Left lung (tissue), 10 donors: ENCODE results near the gene RET. TPM values are rescaled to one million over a fixed set of nuclear protein-coding genes. Genes with fewer than 3 reads are reported as not detected.
A peak's percentile ranks its signal among the peaks of the same experiment; 100 is the strongest.
"Not testable (repeated sequence)": the region's sequence is repeated elsewhere in the genome, so short reads cannot be mapped to it uniquely, and the experiment has no call there.

Experiments
- ATAC-seq: fragments of 200-7000 bp; cut with Tn5 transposase; one replicate; pipeline ENCODE4 v1.9.1; 2020; ENCODE audit warnings: moderate library complexity
- DNase-seq, 4 donors: peaks; one replicate each; pipeline ENCODE4 v3.0.0-alpha.2; 2013 to 2020
- H3K27ac ChIP-seq, 2 donors: fragments of 200-600 bp; sonication (generic) in 1 of 2; one replicate each; pipeline versions ENCODE4 v1.5.0 to v1.8.0; 2020 to 2021
- H3K27me3 ChIP-seq, 2 donors: fragments of 200-600 bp; sonication (generic) in 1 of 2; one replicate each; pipeline versions ENCODE4 v1.5.0 to v1.8.0; 2020 to 2021
- H3K36me3 ChIP-seq, 2 donors: fragments of 200-600 bp; sonication (generic) in 1 of 2; one replicate each; pipeline versions ENCODE4 v1.5.0 to v1.8.0; 2020 to 2021
- H3K4me1 ChIP-seq, 2 donors: fragments of 200-600 bp; one replicate each; pipeline ENCODE4 v1.8.0; 2021
- H3K4me3 ChIP-seq, 2 donors: fragments of 200-600 bp; sonication (generic) in 1 of 2; one replicate each; pipeline versions ENCODE4 v1.5.0 to v1.8.0; 2020 to 2021; ENCODE audit warnings: mild to moderate bottlenecking in 1 of 2
- H3K9me3 ChIP-seq, 2 donors: fragments of 200-600 bp; sonication (generic) in 1 of 2; one replicate each; pipeline versions ENCODE4 v1.5.0 to v1.8.0; 2020 to 2021
- CTCF ChIP-seq, 2 donors: fragments of 200-600 bp; sonication (generic) in 1 of 2; IDR thresholded peaks; one replicate each; pipeline versions ENCODE4 v1.5.0 to v1.8.0; 2021; ENCODE audit warnings: antibody characterized with exemption in 2 of 2
- intact Hi-C, 2 donors: fragments of 100-400 bp; cut with DNase I; formaldehyde crosslinking; loops; one replicate each; pipeline versions ENCODE4 v1.11.2 to v1.14.2; 2022
- polyA plus RNA-seq, 6 donors: library from polyadenylated mRNA; unstranded; fragments of 120-200 nt; gene quantifications; one replicate each; pipeline ENCODE4 v1.2.1, GENCODE V29; 2013; ENCODE audit not compliant: insufficient read length in 6 of 6
- total RNA-seq, 2 donors: library from RNA; stranded (reverse); fragmentation: NEBNext Ultra II Directional; extraction: Animal tissue kit (Norgen Biotek cat#: 25700); gene quantifications; one replicate each; pipeline ENCODE4 v1.2.1, GENCODE V29; 2021
- donor health status: DM: no; HTN: yes; CAD: no.
- donor health status: DM: no; HTN: no; CAD: no.

The RET gene
- total and polyA plus RNA-seq, 8 donors = 0.97 to 3.8 (median 2.0) TPM

GRCh38 chr10:43090664-43091063 lies 13.8 kb downstream of the RET start:
- no peak for ATAC-seq

GRCh38 chr10:43091846-43092245 lies 15.0 kb downstream of the RET start:
- intact Hi-C loops = no loop called here
- ATAC-seq (no peak), DNase-seq (no peak)
- TF ChIP-seq CTCF (IDR thresholded peaks at IDR 0.05) = no peak
- H3K27me3 ChIP-seq = peaks cover 0 to 32% of the 10 kb centered on the region in 2 donors
- no peak overlapping the region for H3K27ac ChIP-seq
- no peak overlapping the region for H3K4me3 ChIP-seq
- no peaks in the 10 kb centered on the region for H3K36me3 ChIP-seq
- no peaks in the 10 kb centered on the region for H3K9me3 ChIP-seq
- H3K4me1 ChIP-seq = peaks cover 0 to 14% of the 10 kb centered on the region in 2 donors

More at GRCh38 chr10:43090664-43091063, 13.8 kb downstream of the RET start:
- Histone ChIP-seq H3K4me1 (peaks cover 0 to 14% of the 10 kb centered on the region in 2 donors), H3K36me3 (no peaks in the 10 kb centered on the region), H3K27me3 (peaks cover 0 to 32% of the 10 kb centered on the region in 2 donors), H3K9me3 (no peaks in the 10 kb centered on the region), H3K27ac (no peak overlapping the region), H3K4me3 (no peak overlapping the region)
- no peak for DNase-seq
- intact Hi-C loops = no loop called here
- TF ChIP-seq CTCF (IDR thresholded peaks at IDR 0.05) = no peak

- Histone ChIP-seq H3K4me1 (peaks cover 0 to 14% of the 10 kb centered on the region in 2 donors), H3K27me3 (peaks cover 0 to 37% of the 10 kb centered on the region in 2 donors), H3K4me3 (no peak overlapping the region), H3K27ac (no peak overlapping the region), H3K36me3 (no peaks in the 10 kb centered on the region), H3K9me3 (no peaks in the 10 kb centered on the region)
- ATAC-seq = peak; percentile 31
- intact Hi-C loops = no loop called here
- TF ChIP-seq CTCF (IDR thresholded peaks at IDR 0.05) = no peak
- DNase-seq = no peak
Observed at GRCh38 chr10:43093423-43094076, 16.7 kb downstream of the RET start.

GRCh38 chr10:43094085-43094484 lies 17.2 kb downstream of the RET start:
- no peaks in the 10 kb centered on the region for H3K9me3 ChIP-seq
- peaks cover 0 to 14% of the 10 kb centered on the region in 2 donors for H3K4me1 ChIP-seq
- no peaks in the 10 kb centered on the region for H3K36me3 ChIP-seq
- intact Hi-C loops = no loop called here
- H3K4me3 ChIP-seq = no peak overlapping the region
- TF ChIP-seq CTCF (IDR thresholded peaks at IDR 0.05) = no peak
- no peak overlapping the region for H3K27ac ChIP-seq
- H3K27me3 ChIP-seq = peaks cover 0 to 32% of the 10 kb centered on the region in 2 donors
- DNase-seq = no peak
- ATAC-seq = no peak

GRCh38 chr10:43099339-43099738 lies 22.5 kb downstream of the RET start:
- H3K4me3 ChIP-seq, intact Hi-C loops, ATAC-seq, H3K4me1 ChIP-seq, H3K9me3 ChIP-seq, DNase-seq, H3K27ac ChIP-seq, H3K36me3 ChIP-seq: not testable (repeated sequence)
- peaks cover 2 to 48% of the 10 kb centered on the region in 2 donors for H3K27me3 ChIP-seq
